Activated T-cell treated with anti-CD3 and anti-CD28 coated beads for 24 hours (primary cell): ENCODE measurements around the gene STK4.
A peak's percentile ranks its signal among the peaks of the same experiment; 100 is the strongest.

Experiments
- DNase-seq: peaks from one replicate; pipeline ENCODE4 v3.0.0-alpha.2; 2020; ENCODE audit warnings: low read depth

STK4 gene

DNA sequence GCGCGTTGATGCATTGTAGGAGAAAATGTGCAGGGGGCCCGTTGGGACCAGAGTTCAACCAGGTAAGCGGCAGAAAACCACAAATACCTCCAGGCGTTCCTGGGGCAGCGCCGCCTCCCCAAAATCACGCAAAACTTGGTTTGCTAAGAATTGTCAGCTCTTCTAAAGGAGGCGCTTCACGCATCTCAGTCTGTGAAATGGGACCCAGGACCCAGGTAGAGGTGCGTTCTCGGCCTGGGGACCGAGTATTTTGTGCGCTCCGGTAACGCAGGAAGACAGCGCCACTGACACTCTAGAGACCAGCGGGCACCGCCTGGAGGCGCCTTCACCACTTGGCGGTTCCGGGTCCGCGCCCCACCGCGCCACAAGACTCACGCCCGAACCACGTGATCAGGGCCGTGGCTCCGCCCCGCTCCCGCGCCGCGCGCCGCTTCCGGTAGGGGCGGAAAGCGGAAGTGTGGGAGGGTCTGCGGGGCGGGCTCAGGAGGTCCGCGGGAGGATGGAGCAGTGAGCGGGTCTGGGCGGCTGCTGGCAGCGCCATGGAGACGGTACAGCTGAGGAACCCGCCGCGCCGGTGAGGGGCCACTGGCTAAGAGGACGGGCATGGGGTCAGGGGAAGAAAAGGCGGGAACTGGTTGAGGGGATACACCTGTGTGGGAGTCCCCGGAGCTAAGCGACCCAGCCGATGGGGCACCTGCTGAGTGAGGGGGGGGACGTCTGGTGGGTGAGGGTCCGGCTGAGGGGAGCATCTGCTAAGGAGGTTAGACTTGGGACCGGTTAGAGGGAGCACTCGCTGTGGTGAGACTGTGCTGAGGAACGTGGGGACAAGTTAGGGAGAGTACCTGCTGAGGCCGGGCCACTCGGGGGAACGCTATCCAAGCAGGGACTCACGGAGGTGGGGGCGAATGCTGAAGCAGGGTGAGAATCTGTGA lies at the start of gene STK4:
TSS of gene STK4 (plus strand) at position 483 of the 932 bp plus-strand sequence. CDS start at position 540, 57 bp downstream.
- peak; percentile 96 for DNase-seq

DNA sequence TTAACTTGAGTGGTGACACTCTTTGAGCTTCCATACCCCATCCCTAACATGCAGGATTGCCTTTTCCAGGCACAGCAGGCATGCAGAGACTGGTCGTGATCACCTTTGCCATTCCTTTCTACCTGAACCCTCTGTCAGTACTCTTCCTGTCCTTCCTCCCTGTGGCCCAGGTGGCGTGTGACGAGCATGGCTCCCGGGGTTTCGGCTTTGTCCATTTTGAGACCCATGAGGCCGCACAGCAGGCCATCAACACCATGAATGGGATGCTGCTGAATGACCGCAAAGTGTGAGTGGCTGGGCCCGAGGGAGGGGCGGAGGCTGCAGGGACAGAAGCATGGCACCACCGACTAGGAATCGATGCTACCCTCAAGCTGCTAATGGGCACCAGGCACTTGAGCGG lies 49.7 kb upstream of the STK4 start:
- no peak for DNase-seq

DNA sequence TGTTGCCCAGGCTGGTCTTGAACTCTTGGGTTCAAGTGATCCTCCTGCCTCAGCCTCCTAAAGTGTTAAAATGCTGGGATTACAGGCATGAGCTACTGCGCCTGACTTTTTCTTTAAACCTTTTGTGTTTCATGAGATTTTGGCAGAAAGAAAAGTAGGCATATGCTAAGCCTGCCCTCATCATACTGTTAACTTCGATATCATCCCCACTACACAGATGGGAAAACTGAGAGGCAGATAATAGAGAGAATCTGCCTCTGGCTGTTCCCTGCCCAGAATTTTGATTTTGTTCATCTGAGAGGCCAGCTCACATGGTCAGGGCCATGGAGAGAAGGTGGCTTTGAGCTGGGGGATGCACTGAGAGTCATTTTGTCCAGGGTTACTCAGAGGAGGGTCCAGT lies 48.9 kb upstream of the STK4 start:
- no peak for DNase-seq

GRCh38 chr20:44918342-44918741 lies 48.0 kb upstream of the STK4 start:
- no peak for DNase-seq

GRCh38 chr20:44918761-44919160 lies 47.6 kb upstream of the STK4 start:
- no peak for DNase-seq

- no peak for DNase-seq
These were observed 44.9 kb upstream of the STK4 start for GRCh38 chr20:44921447-44921846.

DNA sequence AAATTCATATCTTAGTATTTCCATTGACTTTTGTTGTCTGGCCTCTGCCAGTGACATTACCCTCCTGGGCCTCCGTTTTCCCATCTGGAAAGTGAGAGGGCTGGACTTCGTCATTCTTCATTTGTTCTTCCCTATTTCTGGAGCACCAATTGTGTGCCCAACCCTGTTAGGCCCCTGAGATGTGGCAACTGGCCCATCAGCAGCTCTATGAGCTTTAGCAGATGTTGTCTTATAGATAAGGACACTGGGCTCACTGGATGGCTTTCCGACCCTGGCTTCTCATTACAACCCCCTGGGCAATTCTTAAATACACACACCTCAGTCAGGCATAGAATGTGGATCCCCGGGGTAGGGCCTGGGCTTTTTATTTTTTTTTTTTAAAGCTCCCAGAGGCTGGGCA lies 41.8 kb upstream of the STK4 start:
- no peak for DNase-seq

- DNase-seq = no peak
These were observed 37.7 kb upstream of the STK4 start for GRCh38 chr20:44928595-44928994.

DNA sequence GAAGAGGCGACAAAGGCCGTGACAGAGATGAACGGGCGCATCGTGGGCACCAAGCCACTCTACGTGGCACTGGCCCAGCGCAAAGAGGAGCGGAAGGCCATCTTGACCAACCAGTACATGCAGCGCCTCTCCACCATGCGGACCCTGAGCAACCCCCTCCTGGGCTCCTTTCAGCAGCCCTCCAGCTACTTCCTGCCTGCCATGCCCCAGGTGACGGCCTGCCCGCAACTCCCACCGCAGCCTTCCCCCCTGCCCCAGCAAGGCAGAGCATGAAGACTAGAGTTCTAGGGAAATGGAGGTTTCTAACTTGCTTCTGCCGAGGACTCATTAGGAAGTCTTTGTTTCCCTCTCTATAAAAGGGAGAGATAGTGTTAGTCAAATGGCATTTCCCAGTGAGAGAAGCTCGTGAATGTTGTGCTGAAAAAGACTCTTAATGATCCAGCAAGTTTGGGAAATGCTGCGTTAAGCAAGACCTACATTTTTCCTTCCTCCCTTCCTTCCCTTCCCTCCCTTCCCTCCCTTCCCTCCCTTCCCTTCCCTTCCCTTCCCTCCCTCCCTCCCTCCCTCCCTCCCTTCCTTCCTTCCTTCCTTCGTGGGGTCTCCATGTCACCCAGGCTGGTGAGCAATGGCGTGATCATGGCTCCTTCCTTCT lies 35.7 kb upstream of the STK4 start:
- DNase-seq = no peak

DNA sequence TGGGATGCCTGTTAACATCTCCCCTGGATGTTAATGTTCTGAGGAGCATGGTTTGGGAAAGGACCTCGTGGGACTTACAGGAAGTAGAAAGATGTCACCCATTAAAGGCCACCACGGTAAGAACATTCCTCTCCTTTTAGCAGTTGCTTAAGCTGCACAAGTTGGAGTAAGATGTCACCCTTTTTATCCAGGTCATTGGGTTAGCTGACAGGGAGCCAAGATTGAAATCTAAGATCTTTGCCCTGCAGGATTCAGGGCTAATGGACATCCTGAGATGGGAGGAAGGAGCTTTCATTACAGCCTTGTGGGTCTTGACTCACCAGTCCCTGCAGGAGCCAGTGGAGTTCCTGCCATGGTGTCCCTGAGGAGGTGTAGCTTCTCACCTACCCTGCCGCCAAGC lies 34.4 kb upstream of the STK4 start:
- no peak for DNase-seq

DNA sequence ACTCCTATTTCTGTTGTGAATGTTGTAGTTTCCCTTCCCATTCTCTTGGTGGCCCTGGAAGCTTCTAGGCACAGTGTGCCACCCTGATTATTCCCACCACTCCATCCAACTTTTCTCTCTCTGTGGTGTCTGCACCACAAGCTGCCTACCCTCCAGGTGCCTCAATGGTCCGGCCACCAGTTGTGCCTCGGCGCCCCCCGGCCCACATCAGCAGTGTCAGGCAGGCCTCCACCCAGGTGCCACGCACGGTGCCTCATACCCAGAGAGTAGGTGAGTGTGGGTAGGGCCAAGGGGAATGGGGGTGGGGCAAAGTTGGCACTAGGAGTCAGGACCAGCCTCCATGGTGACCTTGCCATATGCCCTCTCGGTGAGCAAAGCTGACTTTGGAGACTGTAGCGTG lies 33.4 kb upstream of the STK4 start:
- no peak for DNase-seq

- DNase-seq = no peak
These were observed 29.8 kb upstream of the STK4 start for GRCh38 chr20:44936510-44936909.

DNA sequence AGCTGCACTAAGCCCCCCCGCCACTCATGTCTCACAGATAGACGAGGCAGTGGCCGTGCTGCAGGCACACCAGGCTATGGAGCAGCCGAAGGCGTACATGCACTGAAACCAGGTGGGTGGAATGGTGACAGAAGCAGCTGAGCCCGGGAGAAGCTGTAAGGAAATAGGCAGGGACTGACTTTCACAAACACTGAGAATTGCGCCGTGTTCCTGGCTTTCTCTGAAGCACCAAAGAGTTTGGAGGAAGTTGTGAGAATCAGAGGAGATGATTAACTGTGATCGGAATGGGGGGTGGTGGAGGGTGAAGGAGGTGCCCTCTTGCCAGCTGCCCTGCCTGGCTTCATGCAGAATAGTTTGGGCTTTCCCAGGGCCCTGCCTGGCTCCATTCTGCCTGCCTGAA lies 27.7 kb upstream of the STK4 start:
- DNase-seq = no peak

DNA sequence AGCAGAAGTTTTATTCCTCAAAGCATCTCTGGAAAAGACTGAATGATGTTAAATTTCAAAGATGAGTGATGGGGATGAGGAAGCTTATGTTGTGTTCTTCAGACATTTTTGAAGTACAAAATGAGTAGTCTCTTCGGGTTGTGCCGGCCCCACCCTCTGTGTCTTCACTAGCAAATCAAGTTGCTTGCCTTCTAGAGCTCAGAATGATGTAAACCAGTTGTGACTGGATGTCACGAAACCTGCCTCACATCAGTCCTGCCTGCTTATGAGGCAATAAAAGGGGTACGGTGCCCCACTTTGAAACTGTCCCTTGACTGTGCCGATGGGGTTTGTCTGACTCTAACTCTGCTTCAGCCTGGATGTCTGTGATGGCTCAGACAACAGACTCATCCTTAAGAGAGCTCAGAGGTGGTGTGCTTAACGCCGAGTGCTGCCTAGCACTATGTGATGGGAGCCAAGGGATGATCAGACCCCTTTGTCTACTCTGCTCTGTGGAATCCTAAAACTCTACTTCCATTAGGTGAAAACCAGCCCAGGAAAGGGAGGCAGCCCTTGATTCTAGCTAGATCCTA lies 25.1 kb upstream of the STK4 start:
- no peak for DNase-seq

DNA sequence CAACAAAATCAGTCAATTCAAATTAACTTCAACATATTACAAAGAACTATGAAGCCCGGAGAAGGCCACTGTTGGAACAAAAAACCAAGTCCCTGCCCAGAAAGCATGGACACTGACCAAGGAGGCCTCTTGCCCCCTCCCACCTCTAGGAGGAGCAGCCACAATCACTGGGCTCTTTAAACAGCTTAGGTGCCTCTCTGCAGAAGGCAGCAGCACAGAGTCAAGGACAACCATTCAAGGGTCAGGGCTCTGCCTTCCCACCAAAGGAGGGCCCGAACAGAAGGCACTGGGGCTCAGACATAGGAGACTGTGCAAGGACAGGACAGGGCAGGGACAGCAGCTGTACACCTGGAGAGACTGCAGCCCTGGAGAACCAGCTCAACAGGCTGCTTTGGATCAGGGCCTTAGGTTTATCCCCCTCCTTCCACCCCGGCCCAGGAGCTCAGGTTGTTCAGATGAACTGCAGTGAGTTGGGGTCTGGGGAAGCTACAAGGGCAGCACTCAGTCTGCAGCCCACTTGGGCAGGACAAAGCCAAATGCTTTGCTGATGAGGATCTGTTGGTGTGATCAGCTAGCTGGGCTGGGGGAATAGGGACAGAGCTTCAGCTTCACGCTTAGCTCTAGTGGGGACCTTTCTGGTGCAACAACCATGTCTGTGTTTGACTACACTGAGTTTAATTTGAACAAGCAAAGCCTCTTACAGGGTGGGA lies 23.9 kb upstream of the STK4 start:
- no peak for DNase-seq

GRCh38 chr20:44943828-44944227 lies 22.5 kb upstream of the STK4 start:
- no peak for DNase-seq

DNA sequence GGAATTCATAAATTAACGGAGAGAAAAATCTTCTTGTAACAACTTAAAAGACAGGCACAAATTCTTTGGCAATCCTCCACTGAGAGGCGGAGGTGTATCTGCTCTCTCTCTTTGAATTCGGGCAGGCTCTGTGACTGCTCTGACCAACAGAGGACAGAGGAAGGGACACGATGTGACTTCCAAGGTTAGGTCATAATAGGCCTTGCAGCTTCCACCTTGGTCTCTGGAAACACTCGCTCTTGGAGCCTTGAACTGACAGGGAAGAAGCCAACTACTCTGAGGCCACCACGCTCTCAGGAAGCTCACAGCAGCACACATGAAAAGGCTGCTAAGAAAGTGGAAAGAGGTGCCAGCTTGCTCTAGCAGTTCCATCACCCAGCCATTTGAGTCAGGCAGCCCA lies 21.1 kb upstream of the STK4 start:
- no peak for DNase-seq

DNA sequence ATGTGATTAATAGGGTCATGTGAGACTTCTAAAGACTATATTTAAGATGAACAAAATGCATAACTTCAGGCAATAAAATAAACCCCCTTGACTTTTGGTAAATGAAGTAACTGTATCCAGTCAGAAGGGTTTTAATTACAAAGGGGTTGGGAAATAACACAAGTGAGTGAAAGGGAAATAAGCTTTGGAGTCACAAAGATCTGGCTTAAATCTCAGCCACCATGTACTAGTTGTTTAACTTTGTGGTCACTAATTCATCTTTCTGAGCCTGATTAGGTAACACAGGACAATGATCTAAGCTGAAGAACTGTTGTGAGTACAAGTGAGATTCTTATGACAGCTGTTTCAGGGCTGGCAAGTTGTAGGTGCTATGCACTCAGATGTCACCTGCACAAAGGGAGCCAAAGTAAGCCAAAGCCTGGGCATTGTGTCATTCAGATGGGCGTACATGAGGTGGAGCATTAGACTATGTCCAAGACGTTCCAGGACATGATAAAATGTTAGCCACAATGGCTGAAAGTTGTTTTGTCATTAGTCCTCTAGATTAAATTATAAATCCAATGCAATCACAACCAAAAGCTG lies 19.9 kb upstream of the STK4 start:
- no peak for DNase-seq

DNA sequence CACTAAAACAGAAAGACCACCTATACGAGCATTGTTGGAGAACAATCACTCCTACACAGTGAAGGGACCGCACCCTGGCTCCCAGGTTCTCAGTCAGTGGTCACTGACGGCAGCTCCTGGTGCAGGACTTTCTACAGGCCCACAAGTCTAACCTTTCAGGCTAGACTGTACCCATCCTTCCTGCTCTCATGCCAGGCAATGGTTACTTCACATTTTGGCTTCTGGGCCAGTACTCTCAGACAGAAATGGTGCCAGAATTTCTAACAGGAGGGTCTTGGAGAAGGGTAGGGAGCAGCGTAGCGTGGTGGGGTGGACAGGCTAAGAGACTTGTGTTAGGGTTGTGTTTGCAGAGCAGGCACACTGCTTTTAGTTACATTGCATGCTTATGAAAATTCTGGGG lies 18.2 kb upstream of the STK4 start:
- no peak for DNase-seq

- DNase-seq = no peak
These were observed 17.8 kb upstream of the STK4 start for GRCh38 chr20:44948513-44948912.

GRCh38 chr20:44950368-44950767 lies 15.9 kb upstream of the STK4 start:
- DNase-seq = no peak

- no peak for DNase-seq
These were observed 13.6 kb upstream of the STK4 start for GRCh38 chr20:44952731-44953130.
